SK-N-SH (cell line): ENCODE measurements around the gene TSACC. TPM values are rescaled to one million over a fixed set of nuclear protein-coding genes. Genes with fewer than 3 reads are reported as not detected.

Experiments used
- CTCF ChIA-PET: fragments of 300-600, 350-600 bp; formaldehyde crosslinking; extraction: SDS; loops from one replicate; lab custom pipeline; 2021; lab: Yijun Ruan, JAX
- POLR2A ChIA-PET: fragments of 350-600 bp; sonication (Branson Sonifier 250); formaldehyde crosslinking; extraction: SDS; loops from one replicate; lab custom pipeline; 2020; ENCODE audit warnings: antibody characterized with exemption, inconsistent platforms; lab: Yijun Ruan, JAX
- DNase-seq: peaks from one replicate; pipeline ENCODE4 v3.0.0; 2012
- H2AFZ ChIP-seq: fragments of 200-600 bp; sonication (generic); 2 replicates; pipeline ENCODE4 v1.8.1; 2016; ENCODE audit warnings: antibody characterized with exemption, mild to moderate bottlenecking, low read depth
- H3F3A ChIP-seq: fragments of 200-600 bp; sonication (generic); replicated peaks from 2 replicates; pipeline ENCODE3; 2016; ENCODE audit warnings: antibody characterized with exemption, mild to moderate bottlenecking; ENCODE audit not compliant: insufficient read depth
- H3K27ac ChIP-seq, 2 experiments: fragments of 200-500 bp in 1 of 2; fragments of 200-600 bp in 1 of 2; sonication (Bioruptor generic) in 1 of 2; sonication (generic), shearing (Covaris generic) in 1 of 2; 2 replicates each; pipeline versions ENCODE4 v1.5.1 to v1.6.1; 2014 to 2016; ENCODE audit warnings: low read depth in 2 of 2, inconsistent platforms in 1 of 2, low read length in 1 of 2, mild to moderate bottlenecking in 1 of 2, mixed read lengths in 1 of 2
- H3K27me3 ChIP-seq: fragments of 200-600 bp; sonication (generic), shearing (Covaris generic); 2 replicates; pipeline ENCODE4 v1.6.1; 2016; ENCODE audit warnings: mixed run types; ENCODE audit not compliant: insufficient read depth
- H3K36me3 ChIP-seq, 2 experiments: fragments of 200-500 bp in 1 of 2; fragments of 200-600 bp in 1 of 2; sonication (Bioruptor generic) in 1 of 2; sonication (generic) in 1 of 2; replicated peaks in 1 of 2; 2 replicates each; pipeline versions ENCODE3 to v1.5.1; 2014 to 2016; ENCODE audit warnings: low read length in 1 of 2, mild to moderate bottlenecking in 1 of 2; ENCODE audit not compliant: insufficient read depth in 2 of 2, control insufficient read depth in 1 of 2
- H3K4me1 ChIP-seq, 2 experiments: fragments of 200-500 bp in 1 of 2; fragments of 200-600 bp in 1 of 2; sonication (Bioruptor generic) in 1 of 2; sonication (generic), shearing (Covaris generic) in 1 of 2; 2 replicates each; pipeline versions ENCODE4 v1.5.1 to v1.6.1; 2014 to 2016; ENCODE audit warnings: low read depth in 1 of 2, low read length in 1 of 2, mixed run types in 1 of 2; ENCODE audit not compliant: insufficient read depth in 2 of 2, control insufficient read depth in 1 of 2
- H3K4me2 ChIP-seq: fragments of 200-600 bp; sonication (generic), shearing (Covaris generic); 2 replicates; pipeline ENCODE4 v1.6.1; 2017; ENCODE audit warnings: mixed run types
- H3K4me3 ChIP-seq, 2 experiments: fragments of 200-500 bp in 1 of 2; fragments of 200-600 bp in 1 of 2; sonication (Bioruptor generic) in 1 of 2; sonication (generic), shearing (Covaris generic) in 1 of 2; 2 replicates each; pipeline versions ENCODE4 v1.5.1 to v1.8.1; 2014 to 2016; ENCODE audit warnings: low read depth in 2 of 2, inconsistent platforms in 1 of 2, low read length in 1 of 2, mild to moderate bottlenecking in 1 of 2, mixed read lengths in 1 of 2, moderate library complexity in 1 of 2
- H3K79me2 ChIP-seq: fragments of 200-600 bp; sonication (generic); 2 replicates; pipeline ENCODE4 v1.8.1; 2017; ENCODE audit warnings: mild to moderate bottlenecking; ENCODE audit not compliant: insufficient read depth
- H3K9ac ChIP-seq: fragments of 200-600 bp; sonication (generic); 2 replicates; pipeline ENCODE4 v1.6.1; 2017; ENCODE audit warnings: mixed run types
- H3K9me2 ChIP-seq: fragments of 200-600 bp; sonication (generic); 2 replicates; pipeline ENCODE4 v1.6.1; 2017; ENCODE audit warnings: mixed run types
- H3K9me3 ChIP-seq: fragments of 200-600 bp; sonication (generic); 2 replicates; pipeline ENCODE4 v1.6.1; 2017; ENCODE audit warnings: mixed run types, mild to moderate bottlenecking, moderate library complexity
- H4K20me1 ChIP-seq: fragments of 200-600 bp; sonication (generic); 2 replicates; pipeline ENCODE4 v1.6.1; 2017; ENCODE audit warnings: mild to moderate bottlenecking, mixed run types; ENCODE audit not compliant: insufficient read depth
- CTCF ChIP-seq: fragments of 200-600 bp; sonication (generic); IDR thresholded peaks from 2 replicates; pipeline ENCODE4 v1.6.1; 2017; ENCODE audit warnings: antibody characterized with exemption, mild to moderate bottlenecking, moderate library complexity
- ELF1 ChIP-seq: IDR thresholded peaks from 2 replicates; pipeline ENCODE4 v1.4.0; 2012
- FOSL2 ChIP-seq: IDR thresholded peaks from 2 replicates; pipeline ENCODE4 v1.4.0; 2012; ENCODE audit warnings: low read depth, mild to moderate bottlenecking, moderate library complexity, borderline replicate concordance
- FOXJ3 ChIP-seq: sonication (generic); formaldehyde crosslinking; IDR thresholded peaks from 2 replicates; pipeline ENCODE4 v1.5.1; 2020; ENCODE audit warnings: mild to moderate bottlenecking, missing genetic modification reagents
- IRF3 ChIP-seq: fragments of 150-350 bp; IDR thresholded peaks from 2 replicates; pipeline ENCODE4 v1.6.1; 2016; ENCODE audit warnings: mild to moderate bottlenecking, low read depth, low read length
- JUND ChIP-seq: IDR thresholded peaks from 2 replicates; pipeline ENCODE4 v1.4.0; 2012
- MAX ChIP-seq: IDR thresholded peaks from 2 replicates; pipeline ENCODE4 v1.4.0; 2012; ENCODE audit warnings: low read depth
- MEF2A ChIP-seq: IDR thresholded peaks from 2 replicates; pipeline ENCODE4 v1.4.0; 2012; ENCODE audit warnings: low read depth, borderline replicate concordance
- NFIC ChIP-seq: IDR thresholded peaks from 2 replicates; pipeline ENCODE4 v1.4.0; 2012; ENCODE audit warnings: borderline replicate concordance
- NRF1 ChIP-seq: IDR thresholded peaks from 2 replicates; pipeline ENCODE4 v1.6.1; 2012; ENCODE audit warnings: low read depth, mild to moderate bottlenecking, low read length
- POLR2AphosphoS5 ChIP-seq: IDR thresholded peaks from 2 replicates; pipeline ENCODE4 v1.6.1; 2012; ENCODE audit warnings: low read depth, low read length
- RFX5 ChIP-seq: IDR thresholded peaks from 2 replicates; pipeline ENCODE4 v1.6.1; 2012; ENCODE audit warnings: mild to moderate bottlenecking, improper control_type of control experiment, low read length
- RXRA ChIP-seq: IDR thresholded peaks from 2 replicates; pipeline ENCODE4 v1.4.0; 2012; ENCODE audit warnings: low read depth, mild to moderate bottlenecking, borderline replicate concordance
- TAF1 ChIP-seq: IDR thresholded peaks from 2 replicates; pipeline ENCODE4 v1.6.1; 2012; ENCODE audit warnings: low read depth, mild to moderate bottlenecking, low read length, moderate library complexity, borderline replicate concordance
- TCF12 ChIP-seq: IDR thresholded peaks from 2 replicates; pipeline ENCODE4 v1.4.0; 2012
- USF1 ChIP-seq: IDR thresholded peaks from 2 replicates; pipeline ENCODE4 v1.4.0; 2012; ENCODE audit warnings: low read depth, borderline replicate concordance
- ZBTB33 ChIP-seq: IDR thresholded peaks from 2 replicates; pipeline ENCODE4 v1.4.0; 2012; ENCODE audit warnings: low read depth, borderline replicate concordance
- WGBS: methylation state at CpG from one replicate; pipeline ENCODE4 v1.1.6; 2017; ENCODE audit warnings: low lambda C conversion rate; 5-methylcytosine and 5-hydroxymethylcytosine counted together
- polyA plus RNA-seq, 3 experiments: library from polyadenylated mRNA; depleted of rRNA; stranded (reverse); fragments of >200 nt; gene quantifications; 2 replicates each; pipeline ENCODE4 v1.2.3, GENCODE V29; 2012

Gene TSACC
- polyA plus RNA-seq, 1 of the 3 experiments (the other 2 are of a cell fraction), result 1.5 TPM

- Histone ChIP-seq H3K27me3 (no peaks in the 10 kb centered on the region), H3K27ac (no peak overlapping the region), H3K36me3 (no peaks in the 10 kb centered on the region), H4K20me1 (no peaks in the 10 kb centered on the region), H3K4me2 (no peak overlapping the region), H3K79me2 (no peaks in the 10 kb centered on the region), H3K4me1 (peaks cover 3 to 6% of the 10 kb centered on the region in 2 experiments; a peak in 2 of 4 replicates), H3K9me3 (no peaks in the 10 kb centered on the region), H3K9me2 (no peaks in the 10 kb centered on the region), H3K4me3 (no peak overlapping the region), H2AFZ (no peak overlapping the region), H3K9ac (no peak overlapping the region), H3F3A (no peaks in the 10 kb centered on the region)
- no peak for DNase-seq
- ChIA-PET POLR2A (no interaction called here), CTCF (interaction anchor here (0.6 to 12.4 kb wide), 4 partner anchors 8 to 265 kb away, joined by 3 to 391 read pairs (median 23); no protein-coding TSS in a partner anchor)
- peak; percentile 26 for TF ChIP-seq CTCF
- no peak for TF ChIP-seq MAX
- WGBS, result 78% methylated on average over 2 of the region's 2 CpGs
Measured at GRCh38 chr1:156376146-156376545, 37.8 kb downstream of the TSACC start.

GRCh38 chr1:156376958-156377919, 38.9 kb downstream of the TSACC start:
- POLR2A ChIA-PET, result no interaction called here
- H3K27me3 ChIP-seq, result no peaks in the 10 kb centered on the region
- H3K9me2 ChIP-seq, result no peaks in the 10 kb centered on the region
- no peak overlapping the region for H3K4me2 ChIP-seq
- no peaks in the 10 kb centered on the region for H3F3A ChIP-seq
- no peak overlapping the region for H2AFZ ChIP-seq
- CTCF ChIA-PET, result interaction anchor here (0.6 to 12.4 kb wide), 6 partner anchors 9 to 264 kb away, joined by 3 to 391 read pairs (median 4); no protein-coding TSS in a partner anchor
- H3K4me1 ChIP-seq, result peaks cover 3 to 6% of the 10 kb centered on the region in 2 experiments; a peak in 2 of 4 replicates
- H3K27ac ChIP-seq, result no peak overlapping the region
- H3K4me3 ChIP-seq, result no peak overlapping the region
- H3K36me3 ChIP-seq, result no peaks in the 10 kb centered on the region
- no peaks in the 10 kb centered on the region for H3K79me2 ChIP-seq
- WGBS, result 86% methylated on average over 8 of the region's 20 CpGs
- no peaks in the 10 kb centered on the region for H3K9me3 ChIP-seq
- TF ChIP-seq IRF3 (no peak), ELF1 (no peak), MAX (no peak), TCF12 (no peak), RXRA (no peak), JUND (no peak), NRF1 (no peak), NFIC (no peak), TAF1 (no peak), FOXJ3 (CRISPR knock-in tag) (no peak), RFX5 (no peak), USF1 (no peak), ZBTB33 (no peak), MEF2A (no peak), FOSL2 (no peak), POLR2AphosphoS5 (no peak)
- H3K9ac ChIP-seq, result no peak overlapping the region
- DNase-seq, result no peak
- H4K20me1 ChIP-seq, result no peaks in the 10 kb centered on the region
